Measurements from ENCODE around the gene DPF1. TPM values are rescaled to one million over a fixed set of nuclear protein-coding genes. Genes with fewer than 3 reads are reported as not detected.

Gene DPF1
- total RNA-seq, 1 donor from 2014 or later: 3.4 TPM

GRCh38 chr19:38201731-38202130, 22.3 kb downstream of the DPF1 start:
- Histone ChIP-seq H3K27me3 (no peaks in the 10 kb centered on the region), H3K9ac (no peak overlapping the region), H3K36me3 (no peaks in the 10 kb centered on the region), H3K9me3 (ENCODE audit: low read depth) (no peaks in the 10 kb centered on the region), H2AFZ (replicated peaks) (no peak overlapping the region), H3K4me2 (no peak overlapping the region), H3F3A (ENCODE audit: low read depth) (peaks cover under 1% of the 10 kb centered on the region), H3K79me2 (ENCODE audit: low read depth) (no peaks in the 10 kb centered on the region), H3K4me3 (no peak overlapping the region), H4K20me1 (ENCODE audit: low read depth) (no peaks in the 10 kb centered on the region), H3K27ac (no peak overlapping the region), H3K4me1 (peaks cover 2% of the 10 kb centered on the region)
- Mint-ChIP-seq H3K4me1 (peaks cover 3% of the 10 kb centered on the region), H3K9me3 (no peaks in the 10 kb centered on the region), H3K4me3 (no peak overlapping the region), H3K27ac (peak overlapping the region; percentile 10), H3K27me3 (ENCODE audit: insufficient read depth, low read depth) (peaks cover 4% of the 10 kb centered on the region), H3K36me3 (peaks cover 7% of the 10 kb centered on the region)
- DNase-seq (ENCODE audit: low spot score): no peak
- TF ChIP-seq CTCF (IDR thresholded peaks at IDR 0.05): no peak
- TF ChIP-seq EZH2phosphoT487 (IDR thresholded peaks at IDR 0.05): no peak
- no peak for TF ChIP-seq EZH2 (IDR thresholded peaks at IDR 0.05)

- Mint-ChIP-seq H3K27ac (no peak overlapping the region), H3K4me1 (no peaks in the 10 kb centered on the region), H3K4me3 (no peak overlapping the region), H3K27me3 (ENCODE audit: insufficient read depth, low read depth) (peaks cover 6% of the 10 kb centered on the region), H3K36me3 (peaks cover 14% of the 10 kb centered on the region), H3K9me3 (no peaks in the 10 kb centered on the region)
- no peaks in the 10 kb centered on the region for H4K20me1 ChIP-seq (ENCODE audit: low read depth)
- no peak overlapping the region for H3K4me2 ChIP-seq
- no peak overlapping the region for H3K9ac ChIP-seq
- H3K36me3 ChIP-seq: no peaks in the 10 kb centered on the region
- peaks cover 9% of the 10 kb centered on the region for H3F3A ChIP-seq (ENCODE audit: low read depth)
- no peaks in the 10 kb centered on the region for H3K9me3 ChIP-seq (ENCODE audit: low read depth)
- no peak for DNase-seq (ENCODE audit: low spot score)
- no peak overlapping the region for H2AFZ ChIP-seq (replicated peaks)
- H3K27me3 ChIP-seq: no peaks in the 10 kb centered on the region
- H3K4me3 ChIP-seq: no peak overlapping the region
- no peak for TF ChIP-seq EZH2phosphoT487 (IDR thresholded peaks at IDR 0.05)
- no peak for TF ChIP-seq CTCF (IDR thresholded peaks at IDR 0.05)
- TF ChIP-seq EZH2 (IDR thresholded peaks at IDR 0.05): no peak
- no peaks in the 10 kb centered on the region for H3K4me1 ChIP-seq
- H3K27ac ChIP-seq: no peak overlapping the region
- no peaks in the 10 kb centered on the region for H3K79me2 ChIP-seq (ENCODE audit: low read depth)
Measured at GRCh38 chr19:38199340-38199739, 24.7 kb downstream of the DPF1 start.

GRCh38 chr19:38197937-38198704, 25.9 kb downstream of the DPF1 start:
- Histone ChIP-seq H3F3A (ENCODE audit: low read depth) (peaks cover 9% of the 10 kb centered on the region), H3K27me3 (no peaks in the 10 kb centered on the region), H3K4me3 (no peak overlapping the region), H2AFZ (replicated peaks) (no peak overlapping the region), H3K9ac (no peak overlapping the region), H3K79me2 (ENCODE audit: low read depth) (no peaks in the 10 kb centered on the region), H4K20me1 (ENCODE audit: low read depth) (no peaks in the 10 kb centered on the region), H3K4me2 (no peak overlapping the region), H3K9me3 (ENCODE audit: low read depth) (no peaks in the 10 kb centered on the region), H3K4me1 (no peaks in the 10 kb centered on the region), H3K27ac (no peak overlapping the region), H3K36me3 (no peaks in the 10 kb centered on the region)
- peaks cover 6% of the 10 kb centered on the region for H3K27me3 Mint-ChIP-seq (ENCODE audit: insufficient read depth, low read depth)
- H3K4me1 Mint-ChIP-seq: no peaks in the 10 kb centered on the region
- H3K27ac Mint-ChIP-seq: no peak overlapping the region
- TF ChIP-seq EZH2phosphoT487 (IDR thresholded peaks at IDR 0.05) (no peak), CTCF (IDR thresholded peaks at IDR 0.05) (no peak), EZH2 (IDR thresholded peaks at IDR 0.05) (no peak)
- no peaks in the 10 kb centered on the region for H3K9me3 Mint-ChIP-seq
- no peak overlapping the region for H3K4me3 Mint-ChIP-seq
- peaks cover 14% of the 10 kb centered on the region for H3K36me3 Mint-ChIP-seq
- no peak for DNase-seq (ENCODE audit: low spot score)

Measured in neural progenitor cell (in vitro differentiated cells).